ENCODE results near the gene UNC119. TPM values are rescaled to one million over a fixed set of nuclear protein-coding genes. Genes with fewer than 3 reads are reported as not detected.

UNC119 gene
- total RNA-seq, 1 donor from 2014 or later, result 61.4 TPM

DNA sequence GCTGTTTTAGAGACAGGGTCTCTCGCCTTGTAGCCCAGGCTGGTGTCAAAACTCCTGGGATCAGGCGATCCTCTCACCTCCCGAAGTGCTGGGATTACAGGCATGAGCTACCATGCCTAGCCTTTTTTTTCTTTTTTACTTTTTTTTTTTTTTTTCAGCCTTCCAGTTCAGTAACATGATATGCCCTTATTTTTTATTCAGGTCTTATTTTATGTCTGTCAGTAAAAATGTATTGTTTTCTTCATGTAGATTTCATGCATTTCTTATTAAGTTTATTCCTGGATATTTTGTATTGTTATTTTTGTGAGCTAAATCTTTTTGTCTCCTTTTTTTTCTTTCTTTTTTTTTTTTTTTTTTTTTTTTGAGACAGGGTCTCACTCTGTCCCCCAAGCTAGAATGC is 49.0 kb downstream of the UNC119 start:
- no peaks in the 10 kb centered on the region for H3K36me3 ChIP-seq
- no peaks in the 10 kb centered on the region for H3K79me2 ChIP-seq (ENCODE audit: low read depth)
- H3K27ac Mint-ChIP-seq, result no peak overlapping the region
- no peaks in the 10 kb centered on the region for H3K9me3 ChIP-seq (ENCODE audit: low read depth)
- no peaks in the 10 kb centered on the region for H4K20me1 ChIP-seq (ENCODE audit: low read depth)
- DNase-seq (ENCODE audit: low spot score), result no peak
- H3K9ac ChIP-seq, result no peak overlapping the region
- H2AFZ ChIP-seq (replicated peaks), result no peak overlapping the region
- no peaks in the 10 kb centered on the region for H3K36me3 Mint-ChIP-seq
- H3K4me1 ChIP-seq, result peaks cover 10% of the 10 kb centered on the region
- H3K27me3 ChIP-seq, result no peaks in the 10 kb centered on the region
- peaks cover 9% of the 10 kb centered on the region for H3K4me1 Mint-ChIP-seq
- H3F3A ChIP-seq (ENCODE audit: low read depth), result no peaks in the 10 kb centered on the region
- no peak overlapping the region for H3K4me2 ChIP-seq
- no peak overlapping the region for H3K4me3 Mint-ChIP-seq
- TF ChIP-seq EZH2phosphoT487 (IDR thresholded peaks at IDR 0.05) (no peak), EZH2 (IDR thresholded peaks at IDR 0.05) (no peak), CTCF (IDR thresholded peaks at IDR 0.05) (no peak)
- H3K9me3 Mint-ChIP-seq, result no peaks in the 10 kb centered on the region
- no peak overlapping the region for H3K4me3 ChIP-seq
- no peak overlapping the region for H3K27ac ChIP-seq
- peaks cover 9% of the 10 kb centered on the region for H3K27me3 Mint-ChIP-seq (ENCODE audit: insufficient read depth, low read depth)

GRCh38 chr17:28501421-28502284 is 50.8 kb downstream of the UNC119 start:
- H3F3A ChIP-seq (ENCODE audit: low read depth), result no peaks in the 10 kb centered on the region
- TF ChIP-seq EZH2phosphoT487 (IDR thresholded peaks at IDR 0.05) (no peak), CTCF (IDR thresholded peaks at IDR 0.05) (no peak), EZH2 (IDR thresholded peaks at IDR 0.05) (no peak)
- DNase-seq (ENCODE audit: low spot score), result no peak
- H3K36me3 ChIP-seq, result no peaks in the 10 kb centered on the region
- H4K20me1 ChIP-seq (ENCODE audit: low read depth), result no peaks in the 10 kb centered on the region
- Mint-ChIP-seq H3K4me1 (peaks cover 11% of the 10 kb centered on the region), H3K36me3 (no peaks in the 10 kb centered on the region), H3K27ac (peak overlapping the region; percentile 84), H3K27me3 (ENCODE audit: insufficient read depth, low read depth) (peaks cover 9% of the 10 kb centered on the region), H3K9me3 (no peaks in the 10 kb centered on the region), H3K4me3 (no peak overlapping the region)
- no peaks in the 10 kb centered on the region for H3K27me3 ChIP-seq
- H3K9me3 ChIP-seq (ENCODE audit: low read depth), result no peaks in the 10 kb centered on the region
- no peak overlapping the region for H3K27ac ChIP-seq
- H3K4me3 ChIP-seq, result no peak overlapping the region
- H3K4me2 ChIP-seq, result no peak overlapping the region
- peak overlapping the region; percentile 95 for H2AFZ ChIP-seq (replicated peaks)
- peaks cover 10% of the 10 kb centered on the region for H3K4me1 ChIP-seq
- no peaks in the 10 kb centered on the region for H3K79me2 ChIP-seq (ENCODE audit: low read depth)
- no peak overlapping the region for H3K9ac ChIP-seq

DNA sequence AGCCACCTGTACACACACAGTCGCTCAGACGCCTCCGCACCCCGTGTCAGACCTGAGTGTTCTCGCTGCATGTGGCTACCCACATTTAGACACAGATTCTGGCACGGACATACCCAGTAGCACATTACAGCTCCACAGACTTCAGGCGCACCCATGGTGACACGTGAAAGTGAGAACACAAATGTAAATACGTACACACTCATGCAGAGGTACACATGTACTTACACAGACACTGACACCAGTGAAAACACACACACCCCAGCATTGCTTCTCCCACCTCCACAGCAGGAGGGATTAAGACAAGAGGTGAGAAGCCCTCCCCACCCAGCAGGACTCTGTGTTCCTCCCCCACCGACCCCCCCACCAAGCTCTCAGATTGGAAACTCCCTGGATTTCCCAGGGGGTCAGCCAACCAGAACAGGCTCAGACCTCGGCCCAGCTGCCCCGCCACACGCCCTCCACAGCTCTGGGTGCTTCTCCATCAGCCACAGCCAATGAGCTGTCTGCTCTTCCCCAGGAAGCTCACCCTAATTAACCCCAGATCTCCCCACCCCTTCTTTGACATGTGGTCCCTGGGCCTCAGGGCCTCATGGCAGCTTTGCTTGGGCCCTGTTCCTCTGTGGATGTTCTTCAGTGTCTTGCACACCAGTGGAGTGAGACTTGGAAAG is 51.6 kb downstream of the UNC119 start:
- Histone ChIP-seq H3K27me3 (no peaks in the 10 kb centered on the region), H3K4me1 (peaks cover 10% of the 10 kb centered on the region), H3K36me3 (no peaks in the 10 kb centered on the region), H3F3A (ENCODE audit: low read depth) (no peaks in the 10 kb centered on the region), H3K9ac (no peak overlapping the region), H2AFZ (replicated peaks) (peak overlapping the region; percentile 95), H3K27ac (no peak overlapping the region), H3K4me3 (no peak overlapping the region), H4K20me1 (ENCODE audit: low read depth) (no peaks in the 10 kb centered on the region), H3K4me2 (no peak overlapping the region), H3K79me2 (ENCODE audit: low read depth) (no peaks in the 10 kb centered on the region), H3K9me3 (ENCODE audit: low read depth) (no peaks in the 10 kb centered on the region)
- no peak overlapping the region for H3K4me3 Mint-ChIP-seq
- no peak for TF ChIP-seq EZH2 (IDR thresholded peaks at IDR 0.05)
- no peak for TF ChIP-seq EZH2phosphoT487 (IDR thresholded peaks at IDR 0.05)
- no peaks in the 10 kb centered on the region for H3K9me3 Mint-ChIP-seq
- no peaks in the 10 kb centered on the region for H3K36me3 Mint-ChIP-seq
- H3K4me1 Mint-ChIP-seq, result peaks cover 11% of the 10 kb centered on the region
- H3K27ac Mint-ChIP-seq, result peak overlapping the region; percentile 84
- DNase-seq (ENCODE audit: low spot score), result peak; percentile 14
- peaks cover 8% of the 10 kb centered on the region for H3K27me3 Mint-ChIP-seq (ENCODE audit: insufficient read depth, low read depth)

All from neural progenitor cell (in vitro differentiated cells).